ENCODE results near the gene MRPS14. TPM values are rescaled to one million over a fixed set of nuclear protein-coding genes. Genes with fewer than 3 reads are reported as not detected.

The MRPS14 gene
- total RNA-seq, 1 donor from 2014 or later, result 18.3 TPM

- TF ChIP-seq, protein P1, sequence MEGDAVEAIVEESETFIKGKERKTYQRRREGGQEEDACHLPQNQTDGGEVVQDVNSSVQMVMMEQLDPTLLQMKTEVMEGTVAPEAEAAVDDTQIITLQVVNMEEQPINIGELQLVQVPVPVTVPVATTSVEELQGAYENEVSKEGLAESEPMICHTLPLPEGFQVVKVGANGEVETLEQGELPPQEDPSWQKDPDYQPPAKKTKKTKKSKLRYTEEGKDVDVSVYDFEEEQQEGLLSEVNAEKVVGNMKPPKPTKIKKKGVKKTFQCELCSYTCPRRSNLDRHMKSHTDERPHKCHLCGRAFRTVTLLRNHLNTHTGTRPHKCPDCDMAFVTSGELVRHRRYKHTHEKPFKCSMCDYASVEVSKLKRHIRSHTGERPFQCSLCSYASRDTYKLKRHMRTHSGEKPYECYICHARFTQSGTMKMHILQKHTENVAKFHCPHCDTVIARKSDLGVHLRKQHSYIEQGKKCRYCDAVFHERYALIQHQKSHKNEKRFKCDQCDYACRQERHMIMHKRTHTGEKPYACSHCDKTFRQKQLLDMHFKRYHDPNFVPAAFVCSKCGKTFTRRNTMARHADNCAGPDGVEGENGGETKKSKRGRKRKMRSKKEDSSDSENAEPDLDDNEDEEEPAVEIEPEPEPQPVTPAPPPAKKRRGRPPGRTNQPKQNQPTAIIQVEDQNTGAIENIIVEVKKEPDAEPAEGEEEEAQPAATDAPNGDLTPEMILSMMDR (conservative IDR thresholded peaks at IDR 0.05; ENCODE audit: low read depth, low read length), result no peak
- DNase-seq (ENCODE audit: low read depth), result no peak
- H3K4me3 ChIP-seq (ENCODE audit: low read depth, low read length), result no peak overlapping the region
Measured at GRCh38 chr1:174995916-174996315, 27.3 kb downstream of the MRPS14 start.

- no peak overlapping the region for H3K4me3 ChIP-seq (ENCODE audit: low read depth, low read length)
- DNase-seq (ENCODE audit: low read depth), result no peak
- TF ChIP-seq, protein P1 (conservative IDR thresholded peaks at IDR 0.05; ENCODE audit: low read depth, low read length), result no peak
Measured at GRCh38 chr1:174995121-174995520, 28.1 kb downstream of the MRPS14 start.

- H3K4me3 ChIP-seq (ENCODE audit: low read depth, low read length), result no peak overlapping the region
- TF ChIP-seq, protein P1 (conservative IDR thresholded peaks at IDR 0.05; ENCODE audit: low read depth, low read length), result no peak
- DNase-seq (ENCODE audit: low read depth), result no peak
Measured at GRCh38 chr1:174991473-174991872, 31.8 kb downstream of the MRPS14 start.

DNA sequence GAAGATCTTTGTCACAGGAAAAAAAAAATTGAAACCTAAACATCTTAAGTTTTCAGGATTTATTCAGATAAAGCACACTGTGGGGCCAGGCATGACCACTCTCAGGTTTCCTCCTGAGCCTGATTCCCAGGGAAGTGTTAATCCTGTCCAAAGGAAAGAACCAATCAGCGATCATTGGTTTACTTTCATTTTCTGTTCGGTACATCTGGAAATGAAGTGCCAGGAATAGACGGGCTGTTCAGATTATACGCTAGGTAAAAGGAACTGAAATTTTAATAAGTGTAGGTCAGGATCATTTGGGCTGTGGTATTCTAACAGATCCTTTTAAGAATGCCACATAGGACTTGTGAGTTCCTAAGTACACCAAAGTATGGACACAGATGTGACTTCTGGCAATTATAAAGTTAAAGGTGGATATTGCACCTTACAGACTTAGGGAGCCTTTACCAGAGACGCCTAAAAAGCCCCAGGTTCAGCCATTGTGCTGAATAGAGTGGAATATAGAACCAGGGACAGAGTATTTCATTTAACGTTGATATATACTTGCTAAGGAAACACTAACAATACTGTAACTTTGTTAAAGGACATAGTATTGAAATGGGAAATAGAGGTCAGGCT, 32.7 kb downstream of the MRPS14 start:
- no peak for DNase-seq (ENCODE audit: low read depth)
- H3K4me3 ChIP-seq (ENCODE audit: low read depth, low read length), result peak overlapping the region; percentile 58
- TF ChIP-seq, protein P1 (conservative IDR thresholded peaks at IDR 0.05; ENCODE audit: low read depth, low read length), result no peak

GRCh38 chr1:174989536-174990220, 33.5 kb downstream of the MRPS14 start:
- DNase-seq (ENCODE audit: low read depth), result no peak
- TF ChIP-seq, protein P1 (conservative IDR thresholded peaks at IDR 0.05; ENCODE audit: low read depth, low read length), result no peak
- no peak overlapping the region for H3K4me3 ChIP-seq (ENCODE audit: low read depth, low read length)

- TF ChIP-seq, protein P1 (conservative IDR thresholded peaks at IDR 0.05; ENCODE audit: low read depth, low read length), result no peak
- no peak for DNase-seq (ENCODE audit: low read depth)
Measured at GRCh38 chr1:174988986-174989385, 34.2 kb downstream of the MRPS14 start.

DNA sequence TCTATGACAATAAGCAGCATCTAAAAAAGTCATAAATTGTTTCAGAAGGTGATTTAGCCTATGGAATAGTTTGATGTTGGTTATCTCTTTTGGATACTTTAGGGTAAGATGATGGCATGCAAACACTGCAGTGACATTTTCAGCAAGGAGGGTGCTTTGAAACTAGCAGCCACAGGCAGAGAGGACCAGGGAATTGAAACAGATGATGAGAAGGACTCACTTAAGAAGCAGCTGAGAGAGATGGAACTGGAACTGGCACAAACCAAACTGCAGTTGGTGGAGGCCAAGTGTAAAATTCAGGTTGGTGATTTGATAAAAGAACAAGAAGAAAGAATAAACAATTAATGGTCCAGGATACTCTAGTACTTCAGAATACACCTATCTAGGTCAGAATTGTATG, 34.7 kb downstream of the MRPS14 start:
- TF ChIP-seq, protein P1 (conservative IDR thresholded peaks at IDR 0.05; ENCODE audit: low read depth, low read length), result no peak
- no peak for DNase-seq (ENCODE audit: low read depth)
- H3K4me3 ChIP-seq (ENCODE audit: low read depth, low read length), result no peak overlapping the region

More at GRCh38 chr1:174988986-174989385, 34.2 kb downstream of the MRPS14 start:
- H3K4me3 ChIP-seq (ENCODE audit: low read depth, low read length), result no peak overlapping the region
